C4-2B (cell line): ENCODE measurements around the gene RBM25.

Experiments used
- H3K27ac ChIP-seq: fragments of 450-650 bp; 2 replicates; pipeline ENCODE4 v1.5.1; 2017
- ZFX ChIP-seq: fragments of 450-650 bp; IDR thresholded peaks from 2 replicates; pipeline ENCODE4 v1.6.1; 2017
- TF ChIP-seq, protein P1 (sequence below): fragments of 450-650 bp; conservative IDR thresholded peaks from 2 replicates; pipeline ENCODE4 v1.5.1; 2017; ENCODE audit warnings: mild to moderate bottlenecking

RBM25 gene

GRCh38 chr14:73116079-73116665 lies 57.8 kb downstream of the RBM25 start:
- no peak overlapping the region for H3K27ac ChIP-seq
- TF ChIP-seq, protein P1, sequence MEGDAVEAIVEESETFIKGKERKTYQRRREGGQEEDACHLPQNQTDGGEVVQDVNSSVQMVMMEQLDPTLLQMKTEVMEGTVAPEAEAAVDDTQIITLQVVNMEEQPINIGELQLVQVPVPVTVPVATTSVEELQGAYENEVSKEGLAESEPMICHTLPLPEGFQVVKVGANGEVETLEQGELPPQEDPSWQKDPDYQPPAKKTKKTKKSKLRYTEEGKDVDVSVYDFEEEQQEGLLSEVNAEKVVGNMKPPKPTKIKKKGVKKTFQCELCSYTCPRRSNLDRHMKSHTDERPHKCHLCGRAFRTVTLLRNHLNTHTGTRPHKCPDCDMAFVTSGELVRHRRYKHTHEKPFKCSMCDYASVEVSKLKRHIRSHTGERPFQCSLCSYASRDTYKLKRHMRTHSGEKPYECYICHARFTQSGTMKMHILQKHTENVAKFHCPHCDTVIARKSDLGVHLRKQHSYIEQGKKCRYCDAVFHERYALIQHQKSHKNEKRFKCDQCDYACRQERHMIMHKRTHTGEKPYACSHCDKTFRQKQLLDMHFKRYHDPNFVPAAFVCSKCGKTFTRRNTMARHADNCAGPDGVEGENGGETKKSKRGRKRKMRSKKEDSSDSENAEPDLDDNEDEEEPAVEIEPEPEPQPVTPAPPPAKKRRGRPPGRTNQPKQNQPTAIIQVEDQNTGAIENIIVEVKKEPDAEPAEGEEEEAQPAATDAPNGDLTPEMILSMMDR = no peak
- no peak for TF ChIP-seq ZFX

DNA sequence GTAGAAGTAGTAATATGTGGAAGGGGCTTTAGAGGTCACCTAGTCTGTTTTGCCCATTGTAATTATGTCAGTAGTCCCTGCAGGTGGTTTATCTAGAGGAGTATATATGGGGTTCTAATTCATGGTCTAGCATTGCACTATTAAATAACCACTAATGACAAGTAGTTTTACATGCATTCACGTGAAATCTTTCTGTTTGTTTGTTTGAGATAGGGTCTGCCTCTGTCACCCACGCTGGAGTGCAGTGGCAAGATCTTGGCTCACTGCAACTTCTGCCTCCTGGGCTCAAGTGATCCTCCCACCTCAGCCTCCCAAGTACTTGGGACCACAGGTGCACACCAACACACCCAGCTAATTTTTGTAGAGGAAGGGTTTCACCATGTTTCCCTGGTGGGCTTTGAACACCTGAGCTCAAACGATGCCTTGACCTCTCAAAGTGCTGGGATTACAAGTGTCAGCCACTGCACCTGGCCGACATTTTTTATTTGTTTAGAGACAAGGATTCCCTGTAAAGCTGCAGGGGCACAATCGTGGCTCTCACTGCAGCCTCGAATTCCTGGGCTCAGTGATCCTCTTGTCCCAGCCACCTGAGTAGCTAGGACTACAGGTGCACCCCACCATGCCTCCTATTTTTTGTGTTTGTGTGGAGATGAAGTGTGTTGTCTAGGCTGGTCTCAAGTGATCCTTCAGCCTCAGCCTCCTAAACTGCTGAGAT lies 66.0 kb downstream of the RBM25 start:
- TF ChIP-seq, protein P1 = no peak
- TF ChIP-seq ZFX = no peak
- no peak overlapping the region for H3K27ac ChIP-seq

- TF ChIP-seq, protein P1 = no peak
- no peak for TF ChIP-seq ZFX
- no peak overlapping the region for H3K27ac ChIP-seq
These were observed 66.8 kb downstream of the RBM25 start for GRCh38 chr14:73125169-73125588.

DNA sequence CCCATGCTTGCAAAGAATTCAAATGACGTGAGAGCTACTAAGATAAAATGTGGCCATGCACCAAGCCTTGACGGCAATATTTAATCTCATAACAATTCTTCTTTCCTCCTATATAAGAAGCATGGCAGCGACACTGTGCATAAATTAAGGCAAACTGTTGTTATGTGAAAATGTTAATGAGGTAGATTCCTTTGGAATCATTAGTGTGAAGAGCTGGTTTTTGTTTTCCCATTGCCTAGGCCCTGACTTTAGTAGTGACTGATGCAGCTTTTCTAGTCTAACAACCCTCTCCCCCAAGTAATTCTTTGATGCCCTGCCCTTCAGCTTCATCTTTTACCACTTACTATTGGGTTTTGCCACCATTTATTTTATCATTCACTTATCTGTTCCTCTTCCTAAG lies 67.4 kb downstream of the RBM25 start:
- H3K27ac ChIP-seq = no peak overlapping the region
- TF ChIP-seq ZFX = no peak
- TF ChIP-seq, protein P1 = no peak

GRCh38 chr14:73133795-73134194 lies 75.5 kb downstream of the RBM25 start:
- H3K27ac ChIP-seq = no peak overlapping the region
- TF ChIP-seq, protein P1 = no peak
- no peak for TF ChIP-seq ZFX

DNA sequence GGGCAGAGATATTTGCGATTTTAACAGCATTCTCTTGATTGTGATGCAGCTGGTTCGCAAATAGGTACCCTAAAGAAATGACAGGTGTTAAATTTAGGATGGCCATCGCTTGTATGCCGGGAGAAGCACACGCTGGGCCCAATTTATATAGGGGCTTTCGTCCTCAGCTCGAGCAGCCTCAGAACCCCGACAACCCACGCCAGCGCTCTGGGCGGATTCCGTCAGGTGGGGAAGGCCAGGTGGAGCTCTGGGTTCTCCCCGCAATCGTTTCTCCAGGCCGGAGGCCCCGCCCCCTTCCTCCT lies 77.7 kb downstream of the RBM25 start:
- peak overlapping the region; percentile 79 for H3K27ac ChIP-seq
- TF ChIP-seq, protein P1 = no peak
- TF ChIP-seq ZFX = no peak

DNA sequence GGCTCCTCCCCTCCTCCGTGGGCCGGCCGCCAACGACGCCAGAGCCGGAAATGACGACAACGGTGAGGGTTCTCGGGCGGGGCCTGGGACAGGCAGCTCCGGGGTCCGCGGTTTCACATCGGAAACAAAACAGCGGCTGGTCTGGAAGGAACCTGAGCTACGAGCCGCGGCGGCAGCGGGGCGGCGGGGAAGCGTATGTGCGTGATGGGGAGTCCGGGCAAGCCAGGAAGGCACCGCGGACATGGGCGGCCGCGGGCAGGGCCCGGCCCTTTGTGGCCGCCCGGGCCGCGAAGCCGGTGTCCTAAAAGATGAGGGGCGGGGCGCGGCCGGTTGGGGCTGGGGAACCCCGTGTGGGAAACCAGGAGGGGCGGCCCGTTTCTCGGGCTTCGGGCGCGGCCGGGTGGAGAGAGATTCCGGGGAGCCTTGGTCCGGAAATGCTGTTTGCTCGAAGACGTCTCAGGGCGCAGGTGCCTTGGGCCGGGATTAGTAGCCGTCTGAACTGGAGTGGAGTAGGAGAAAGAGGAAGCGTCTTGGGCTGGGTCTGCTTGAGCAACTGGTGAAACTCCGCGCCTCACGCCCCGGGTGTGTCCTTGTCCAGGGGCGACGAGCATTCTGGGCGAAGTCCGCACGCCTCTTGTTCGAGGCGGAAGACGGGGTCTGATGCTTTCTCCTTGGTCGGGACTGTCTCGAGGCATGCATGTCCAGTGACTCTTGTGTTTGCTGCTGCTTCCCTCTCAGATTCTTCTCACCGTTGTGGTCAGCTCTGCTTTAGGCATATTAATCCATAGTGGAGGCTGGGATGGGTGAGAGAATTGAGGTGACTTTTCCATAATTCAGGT lies 78.3 kb downstream of the RBM25 start, which contains the start of gene PSEN1:
Gene PSEN1 (plus strand): TSS at position 121 of the 839 bp plus-strand sequence. CDS start 11,513 bp downstream, outside the sequence.
- peak; percentile 82 for TF ChIP-seq ZFX
- TF ChIP-seq, protein P1 = no peak
- peak within 1 kb of the TSS; percentile 79 for H3K27ac ChIP-seq
